NCI-H748 treated with DMSO at 0.1 percent for 48 hours (cell line): Measurements from ENCODE around the gene TSNAX.
"Not testable (repeated sequence)": the region's sequence is repeated elsewhere in the genome, so short reads cannot be mapped to it uniquely, and the experiment has no call there.

Experiments
- DNase-seq: peaks from one replicate; lab custom pipeline; 2025; lab: John Stamatoyannopoulos, UW

TSNAX gene, protein sequence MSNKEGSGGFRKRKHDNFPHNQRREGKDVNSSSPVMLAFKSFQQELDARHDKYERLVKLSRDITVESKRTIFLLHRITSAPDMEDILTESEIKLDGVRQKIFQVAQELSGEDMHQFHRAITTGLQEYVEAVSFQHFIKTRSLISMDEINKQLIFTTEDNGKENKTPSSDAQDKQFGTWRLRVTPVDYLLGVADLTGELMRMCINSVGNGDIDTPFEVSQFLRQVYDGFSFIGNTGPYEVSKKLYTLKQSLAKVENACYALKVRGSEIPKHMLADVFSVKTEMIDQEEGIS

DNA sequence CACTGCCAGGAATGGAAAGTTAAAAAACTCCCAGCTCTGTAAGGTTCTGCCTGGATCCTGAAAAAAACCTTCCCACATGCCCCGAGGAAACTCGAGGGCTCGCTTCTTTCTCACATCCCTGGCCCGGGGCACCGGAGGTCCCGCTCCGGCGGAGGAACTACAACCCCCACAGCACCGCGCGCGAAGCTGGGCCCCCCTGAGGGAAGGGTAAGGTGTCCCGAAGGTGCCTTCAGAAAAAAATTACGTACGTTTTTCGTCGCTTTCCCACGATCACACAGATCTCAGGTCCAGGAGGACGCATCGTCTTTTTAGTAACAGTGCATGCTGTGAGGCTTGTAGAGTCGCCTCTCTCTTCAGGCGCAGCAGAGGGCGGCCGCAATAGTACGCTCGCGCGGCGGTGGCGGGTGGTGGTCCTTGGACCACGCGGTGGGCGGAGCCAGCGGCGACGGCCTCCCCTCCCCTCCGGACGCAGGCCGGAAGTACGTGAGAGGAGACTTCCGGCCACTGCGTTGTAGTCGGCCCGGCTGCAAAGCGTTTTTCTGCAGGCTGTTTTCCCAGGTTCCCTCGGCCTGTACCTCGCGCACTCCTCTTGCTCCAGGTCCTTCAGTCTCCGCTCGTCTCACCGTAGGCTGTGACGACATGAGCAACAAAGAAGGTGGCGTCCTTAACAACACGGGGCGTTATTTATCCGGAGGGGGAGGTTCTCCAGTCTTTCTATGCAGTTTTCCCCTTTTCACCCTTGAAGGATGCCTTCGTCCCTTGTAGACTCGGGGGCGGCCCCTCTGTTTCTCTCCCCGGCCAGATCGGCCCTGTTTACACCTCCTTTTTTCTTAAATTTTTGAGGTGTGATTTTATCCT lies at the start of gene TSNAX:
TSS of gene TSNAX (plus strand) at position 498 of the 858 bp plus-strand sequence. CDS start at position 640, 142 bp downstream.
- DNase-seq: peak; percentile 66

- DNase-seq: no peak
Observed at GRCh38 chr1:231478811-231479210, 49.7 kb upstream of the TSNAX start.

DNA sequence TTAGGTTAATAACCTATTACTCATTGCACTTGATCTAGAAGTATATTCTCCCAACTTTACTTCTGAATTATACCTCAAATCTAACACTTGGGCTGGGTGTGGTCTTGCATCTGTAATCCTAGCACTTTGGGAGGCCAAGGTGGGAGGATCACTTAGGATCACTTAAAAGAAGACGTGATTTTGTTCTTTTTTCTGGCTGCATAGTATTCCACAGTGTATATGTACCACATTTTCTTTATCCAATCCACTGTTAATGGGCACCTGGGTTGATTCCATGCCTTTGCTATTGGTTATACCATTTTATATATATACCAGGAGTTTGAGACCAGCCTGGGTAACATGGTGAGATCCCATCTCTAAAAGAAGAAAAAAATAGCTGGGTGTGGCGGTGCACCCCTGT lies 48.5 kb upstream of the TSNAX start:
- DNase-seq: no peak

- DNase-seq: no peak
Observed at GRCh38 chr1:231481289-231481688, 47.2 kb upstream of the TSNAX start.

GRCh38 chr1:231485029-231485784 lies 43.3 kb upstream of the TSNAX start:
- DNase-seq: no peak

DNA sequence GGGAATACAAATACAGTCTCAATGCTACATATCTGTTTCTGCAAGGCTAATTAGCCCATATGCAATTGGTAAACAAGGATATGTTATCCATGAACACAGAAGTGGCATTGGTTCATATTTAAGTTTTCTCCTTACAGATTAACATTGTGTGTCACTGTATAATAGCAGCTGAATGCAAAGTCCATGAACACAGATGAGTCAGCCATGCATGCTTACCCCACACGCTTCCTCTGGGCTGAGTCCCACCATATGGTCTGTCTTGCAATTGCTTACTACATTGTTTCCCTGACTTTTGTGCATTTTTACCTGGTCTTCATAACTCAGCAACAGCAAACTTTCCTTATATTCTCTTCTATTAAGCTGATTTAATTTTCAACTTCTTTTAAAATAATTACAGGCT lies 41.5 kb upstream of the TSNAX start:
- no peak for DNase-seq

DNA sequence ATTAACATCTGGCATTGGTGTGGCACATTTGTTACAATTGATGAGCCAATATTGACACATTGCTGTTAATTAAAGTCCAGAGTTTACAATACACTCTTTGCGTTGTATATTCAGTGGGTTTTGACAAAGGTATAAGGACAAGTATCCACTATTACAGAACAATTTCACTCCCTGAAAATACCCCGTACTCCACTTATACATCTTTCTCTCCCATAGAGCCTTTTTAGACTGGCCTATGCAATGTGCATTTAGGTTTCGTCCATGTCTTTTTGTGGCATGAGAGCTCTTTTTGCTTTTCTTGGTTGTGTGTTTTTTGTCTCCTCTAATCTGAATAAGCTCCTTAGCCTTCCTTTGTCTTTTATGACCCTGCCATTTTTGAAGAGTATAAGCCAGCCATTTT lies 40.6 kb upstream of the TSNAX start:
- DNase-seq: peak; percentile 41

DNA sequence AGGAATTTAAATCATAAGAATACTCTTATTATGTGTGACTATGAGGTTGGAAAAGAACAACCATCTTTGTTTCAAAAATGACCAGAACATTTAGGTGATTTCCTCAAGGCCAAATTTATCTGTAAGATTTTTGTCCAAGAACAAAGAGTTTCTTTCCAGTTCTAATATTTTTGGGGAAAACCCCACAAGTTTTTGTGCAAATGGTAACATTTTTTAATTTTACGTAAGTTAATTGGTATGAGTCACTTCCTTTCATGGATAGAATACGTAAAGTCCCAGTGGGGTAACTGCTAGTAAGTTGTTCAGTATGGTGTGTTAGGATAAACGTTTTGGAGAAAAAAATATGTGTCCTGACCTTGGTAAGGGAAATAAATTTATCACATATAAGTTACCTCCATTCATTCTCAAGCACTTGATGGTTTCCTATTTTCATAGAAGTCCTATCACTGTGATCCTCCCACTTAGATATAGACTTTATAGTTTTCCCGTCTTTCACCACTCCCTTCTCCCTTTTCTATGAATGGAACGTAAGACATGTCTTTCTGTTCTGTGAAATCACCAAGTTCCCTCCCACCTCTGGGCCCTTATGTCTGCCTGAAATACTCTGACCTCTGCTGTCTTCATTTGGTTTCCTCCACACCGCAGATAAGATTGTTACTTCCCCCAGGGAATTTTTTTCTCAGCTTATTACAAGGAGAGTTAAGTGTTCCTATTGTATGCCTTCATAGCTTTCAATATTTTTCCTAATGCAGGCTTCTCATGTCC lies 34.9 kb upstream of the TSNAX start:
- no peak for DNase-seq

GRCh38 chr1:231494439-231495110 lies 33.9 kb upstream of the TSNAX start:
- no peak for DNase-seq

DNA sequence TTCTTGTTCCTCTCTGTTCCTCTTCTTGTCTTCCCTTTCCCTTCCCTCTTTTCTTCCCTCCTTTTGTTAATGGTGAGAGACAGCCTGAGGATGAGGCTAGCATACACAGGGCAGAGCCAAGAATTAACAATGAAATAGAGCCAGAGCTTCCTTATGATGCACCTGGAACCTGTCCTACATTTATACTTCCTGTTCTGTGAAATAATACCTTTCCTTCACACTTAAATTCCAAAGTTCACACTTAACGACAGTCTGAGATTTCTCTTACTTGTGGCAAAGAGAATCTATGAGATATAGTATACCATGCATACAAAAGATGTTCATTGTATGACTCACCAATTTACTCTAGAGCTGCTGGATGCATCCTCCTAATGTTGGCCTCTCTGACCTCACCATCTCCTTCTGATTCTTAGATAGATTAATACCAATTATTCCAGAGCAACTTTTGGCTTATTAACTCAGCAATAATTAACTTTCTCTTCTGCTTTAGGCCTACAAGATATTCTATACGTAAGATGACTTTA lies 30.8 kb upstream of the TSNAX start:
- no peak for DNase-seq

DNA sequence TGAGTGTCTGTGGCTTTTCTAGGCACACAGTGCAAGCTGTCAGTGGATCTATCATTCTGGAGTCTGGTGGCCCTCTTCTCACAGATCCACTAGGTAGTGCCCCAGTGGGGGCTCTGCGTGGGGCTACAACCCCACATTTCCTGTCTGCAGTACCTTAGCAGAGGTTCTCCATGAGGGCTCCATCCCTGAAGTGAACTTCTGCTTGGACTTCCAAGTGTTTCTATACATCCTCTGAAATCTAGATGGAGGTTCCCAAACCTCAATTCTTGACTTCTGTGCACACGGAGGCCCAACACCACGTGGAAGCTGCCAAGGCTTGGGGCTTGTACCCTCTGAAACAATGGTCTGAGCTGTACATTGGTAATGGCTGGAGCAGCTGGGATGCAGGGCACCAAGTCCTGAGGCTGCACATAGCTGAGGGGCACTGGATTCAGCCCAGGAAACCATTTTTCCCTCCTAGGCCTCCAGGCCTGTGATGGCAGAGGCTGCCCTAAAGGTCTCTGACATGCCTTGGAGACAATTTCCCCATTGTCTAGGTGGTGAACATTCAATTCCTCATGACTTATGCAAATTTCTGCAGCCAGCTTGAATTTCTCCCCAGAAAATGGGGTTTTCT lies 29.2 kb upstream of the TSNAX start:
- no peak for DNase-seq

- DNase-seq: no peak
Observed at GRCh38 chr1:231500666-231501065, 27.8 kb upstream of the TSNAX start.

DNA sequence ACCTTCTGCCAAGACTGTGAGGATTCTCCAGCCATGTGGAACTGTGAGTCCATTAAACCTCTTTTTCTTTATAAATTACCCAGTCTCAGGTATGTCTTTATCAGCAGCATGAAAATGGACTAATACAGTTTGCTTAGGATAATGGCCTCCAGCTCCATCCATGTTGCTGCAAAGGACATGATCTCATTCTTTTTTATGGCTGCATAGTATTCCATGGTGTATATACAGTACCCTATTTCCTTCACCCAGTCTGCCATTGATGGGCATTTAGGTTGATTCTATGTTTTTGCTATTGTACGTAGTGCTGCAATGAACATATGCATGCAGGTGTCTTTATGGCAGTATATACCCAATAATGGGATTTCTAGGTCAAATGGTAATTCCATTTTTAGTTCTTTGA lies 25.3 kb upstream of the TSNAX start:
- not testable (repeated sequence) for DNase-seq

DNA sequence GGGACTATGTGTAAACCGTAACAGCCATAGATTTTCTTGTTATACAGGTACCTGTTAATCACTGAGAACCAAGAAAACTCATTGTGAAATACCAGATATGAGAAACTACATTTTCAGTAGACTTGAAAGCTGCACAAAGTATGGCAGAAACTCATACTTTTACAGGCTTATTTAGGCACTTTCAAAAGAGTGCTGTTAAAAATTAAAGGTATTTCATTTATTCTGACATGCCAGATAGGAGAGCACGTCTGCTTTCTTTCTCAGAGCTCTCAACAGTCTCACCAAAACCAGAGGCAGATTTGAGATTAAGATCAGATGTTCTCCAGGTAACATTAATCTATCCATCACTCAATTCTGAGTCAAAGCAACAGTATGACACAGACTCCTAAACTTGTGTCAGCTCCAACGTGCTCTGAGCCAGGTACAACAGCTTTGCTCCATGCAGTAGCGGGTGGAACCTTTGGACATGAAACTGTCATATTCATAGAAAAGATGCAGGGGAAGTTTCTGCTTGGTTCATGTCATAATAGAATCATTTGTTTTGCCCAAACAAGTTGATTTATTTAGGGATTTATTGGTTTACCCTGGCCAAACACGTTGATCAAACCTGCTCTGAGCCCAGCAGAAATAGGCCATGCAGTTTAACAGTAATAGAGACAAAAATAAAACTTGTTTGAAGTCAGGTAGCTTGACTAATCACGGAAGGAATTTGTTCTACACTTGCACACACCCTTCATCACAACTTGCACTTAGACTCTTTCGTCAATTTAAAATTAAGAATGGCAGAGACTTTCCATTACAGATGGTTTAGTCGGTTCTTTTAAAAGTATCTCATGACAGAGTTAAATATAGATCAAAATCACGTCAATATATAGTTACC lies 20.8 kb upstream of the TSNAX start:
- no peak for DNase-seq

- no peak for DNase-seq
Observed at GRCh38 chr1:231508497-231508896, 20.0 kb upstream of the TSNAX start.

DNA sequence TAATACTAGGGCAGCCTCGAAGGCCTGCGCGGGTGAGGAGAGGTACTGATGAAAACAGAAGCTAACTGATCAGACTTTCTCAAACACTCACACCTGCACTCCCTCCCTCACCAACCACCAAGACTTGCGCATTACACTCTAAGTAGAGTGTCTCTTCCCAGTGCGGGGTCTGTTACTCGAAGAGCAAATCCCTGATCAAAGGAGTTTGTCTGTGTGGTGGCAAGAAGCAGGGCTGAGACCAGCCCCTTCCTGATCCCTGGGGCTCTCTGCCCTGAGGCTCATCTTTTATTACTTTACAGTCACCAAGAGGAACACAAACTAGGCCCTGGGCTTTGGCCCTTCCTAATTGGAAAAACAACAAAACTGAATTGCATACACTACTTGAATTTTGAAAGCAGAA lies 19.5 kb upstream of the TSNAX start:
- DNase-seq: no peak

DNA sequence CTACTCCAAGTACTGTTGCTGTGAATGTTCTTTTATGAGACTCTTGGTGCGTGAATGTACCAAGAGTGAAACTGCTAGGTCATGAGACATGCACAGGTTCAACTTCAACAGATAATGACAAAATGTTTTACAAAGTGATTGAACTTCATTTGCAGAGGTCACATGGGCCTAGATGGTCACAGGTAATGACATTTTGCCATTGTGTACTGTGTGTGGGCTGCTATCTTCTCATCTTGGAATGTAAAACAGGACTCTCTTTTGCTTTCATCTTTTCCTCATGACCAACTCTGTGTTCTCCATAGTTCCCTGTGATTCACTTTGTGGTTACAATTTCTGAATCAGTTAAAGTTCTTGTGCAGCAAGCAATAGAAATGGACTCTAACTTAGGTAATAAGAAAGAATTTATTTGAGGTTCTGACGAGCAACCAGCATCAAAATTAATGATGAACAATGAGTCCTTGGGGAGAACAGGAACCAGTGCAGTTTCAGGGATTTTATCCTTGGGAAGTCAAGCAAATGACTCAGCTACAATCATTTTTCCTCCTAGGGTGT lies 16.2 kb upstream of the TSNAX start:
- no peak for DNase-seq

DNA sequence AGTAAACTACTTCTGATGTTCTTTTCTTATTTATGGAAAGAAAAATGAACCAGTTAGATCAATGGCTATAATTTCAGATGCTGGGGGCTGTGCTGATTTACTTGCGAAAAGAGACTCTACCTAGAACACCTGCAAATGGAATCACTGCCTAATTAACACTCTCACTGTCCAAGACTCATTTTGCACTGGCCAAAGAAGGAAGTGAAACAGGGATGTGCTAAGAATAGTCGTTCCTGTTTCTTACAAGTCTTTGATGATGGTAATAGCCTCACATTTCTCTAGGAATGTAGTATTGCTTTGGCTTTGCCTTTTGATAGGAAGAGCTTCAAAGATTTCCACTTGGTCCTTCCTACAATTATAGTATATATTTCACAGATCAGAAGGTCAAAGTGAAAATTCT lies 12.7 kb upstream of the TSNAX start:
- DNase-seq: no peak

- no peak for DNase-seq
Observed at GRCh38 chr1:231517076-231517475, 11.4 kb upstream of the TSNAX start.
